GM18526 (cell line): ENCODE data around the gene WDR88.

ENCODE experiments used
- POLR2A ChIP-seq: IDR thresholded peaks from 3 replicates; pipeline ENCODE4 v1.6.1; 2011; ENCODE audit not compliant: insufficient read length; ENCODE audit errors: extremely low read depth

WDR88 gene

GRCh38 chr19:33132021-33132420, at the start of gene WDR88:
TSS of gene WDR88 (plus strand) at chr19:33132114. CDS start at chr19:33132170, 56 bp downstream.
- TF ChIP-seq POLR2A: no peak

- no peak for TF ChIP-seq POLR2A
Observed at GRCh38 chr19:33085570-33086128, 46.3 kb upstream of the WDR88 start.

GRCh38 chr19:33086955-33087354, 45.0 kb upstream of the WDR88 start:
- no peak for TF ChIP-seq POLR2A

GRCh38 chr19:33089010-33089409, 42.9 kb upstream of the WDR88 start:
- TF ChIP-seq POLR2A: no peak

- no peak for TF ChIP-seq POLR2A
Observed at GRCh38 chr19:33090179-33090578, 41.7 kb upstream of the WDR88 start.

- TF ChIP-seq POLR2A: no peak
Observed at GRCh38 chr19:33093420-33094210, 38.3 kb upstream of the WDR88 start.

GRCh38 chr19:33094436-33095067, 37.4 kb upstream of the WDR88 start:
- no peak for TF ChIP-seq POLR2A

- no peak for TF ChIP-seq POLR2A
Observed at GRCh38 chr19:33096005-33096404, 35.9 kb upstream of the WDR88 start.

GRCh38 chr19:33098055-33098534, 33.8 kb upstream of the WDR88 start:
- TF ChIP-seq POLR2A: no peak

GRCh38 chr19:33100894-33101644, 30.8 kb upstream of the WDR88 start:
- TF ChIP-seq POLR2A: no peak

- TF ChIP-seq POLR2A: no peak
Observed at GRCh38 chr19:33102893-33103292, 29.0 kb upstream of the WDR88 start.

GRCh38 chr19:33108161-33108560, 23.8 kb upstream of the WDR88 start:
- no peak for TF ChIP-seq POLR2A

GRCh38 chr19:33110137-33110910, 21.6 kb upstream of the WDR88 start:
- TF ChIP-seq POLR2A: no peak

GRCh38 chr19:33111587-33111986, 20.3 kb upstream of the WDR88 start:
- no peak for TF ChIP-seq POLR2A

GRCh38 chr19:33114312-33114711, 17.6 kb upstream of the WDR88 start:
- no peak for TF ChIP-seq POLR2A
